ENCODE measurements around the gene ROR1. TPM values are rescaled to one million over a fixed set of nuclear protein-coding genes. Genes with fewer than 3 reads are reported as not detected.

The ROR1 gene
- polyA plus RNA-seq, 1 of the 3 experiments (the other 2 are of a cell fraction), result 4.0 TPM

- Histone ChIP-seq H3K9ac (no peak overlapping the region), H3K9me3 (no peaks in the 10 kb centered on the region), H3K79me2 (ENCODE audit: insufficient read depth) (no peaks in the 10 kb centered on the region), H2AFZ (ENCODE audit: low read depth) (no peak overlapping the region), H3K27me3 (ENCODE audit: insufficient read depth) (no peaks in the 10 kb centered on the region), H3K9me2 (no peaks in the 10 kb centered on the region), H3K4me3 (ENCODE audit: low read depth in 2 of 2, low read length in 1 of 2) (no peak overlapping the region), H3K36me3 (replicated peaks in 1 of 2; ENCODE audit: control insufficient read depth in 1 of 2, insufficient read depth in 2 of 2, low read length in 1 of 2) (no peaks in the 10 kb centered on the region), H3K27ac (ENCODE audit: low read depth in 2 of 2, low read length in 1 of 2) (no peak overlapping the region), H4K20me1 (ENCODE audit: insufficient read depth) (no peaks in the 10 kb centered on the region), H3K4me1 (ENCODE audit: control insufficient read depth in 1 of 2, insufficient read depth in 2 of 2, low read depth in 1 of 2, low read length in 1 of 2) (peaks cover 0 to 21% of the 10 kb centered on the region in 2 experiments; a peak in 2 of 4 replicates), H3F3A (replicated peaks; ENCODE audit: insufficient read depth) (no peaks in the 10 kb centered on the region), H3K4me2 (no peak overlapping the region)
- 92% methylated on average over 7 of the region's 7 CpGs for WGBS (ENCODE audit: low lambda C conversion rate)
- DNase-seq, result no peak
- POLR2A ChIA-PET, result no interaction called here
- CTCF ChIA-PET, result interaction anchor here (0.9 kb wide), 1 partner anchor 11 kb away, joined by 3 read pairs; no protein-coding TSS in a partner anchor
- TF ChIP-seq POLR2AphosphoS5 (IDR thresholded peaks at IDR 0.05; ENCODE audit: low read depth, low read length) (no peak), USF1 (IDR thresholded peaks at IDR 0.05; ENCODE audit: borderline replicate concordance, low read depth) (no peak), FOSL2 (IDR thresholded peaks at IDR 0.05; ENCODE audit: borderline replicate concordance, low read depth) (no peak), SMC3 (IDR thresholded peaks at IDR 0.05; ENCODE audit: low read depth, low read length) (no peak), FOXM1 (IDR thresholded peaks at IDR 0.05; ENCODE audit: low read depth) (no peak), CTCF (IDR thresholded peaks at IDR 0.05) (no peak), RXRA (IDR thresholded peaks at IDR 0.05; ENCODE audit: borderline replicate concordance, low read depth) (no peak), PBX3 (IDR thresholded peaks at IDR 0.05) (no peak), FOXJ3 (CRISPR knock-in tag; IDR thresholded peaks at IDR 0.05) (no peak), YY1 (IDR thresholded peaks at IDR 0.05; ENCODE audit: low read depth) (no peak), GABPA (IDR thresholded peaks at IDR 0.05; ENCODE audit: low read depth) (no peak), NFIC (IDR thresholded peaks at IDR 0.05; ENCODE audit: borderline replicate concordance) (no peak), CHD2 (IDR thresholded peaks at IDR 0.05; ENCODE audit: low read length, partially characterized antibody) (no peak), EP300 (IDR thresholded peaks at IDR 0.05; ENCODE audit: borderline replicate concordance in 1 of 2, low read depth in 1 of 2, low read length in 1 of 2) (no peak), TCF12 (IDR thresholded peaks at IDR 0.05) (no peak), EZH2phosphoT487 (IDR thresholded peaks at IDR 0.05; ENCODE audit: borderline replicate concordance, low read depth) (no peak), NRF1 (IDR thresholded peaks at IDR 0.05; ENCODE audit: low read depth, low read length) (no peak)
- TF ChIP-seq, protein P1, sequence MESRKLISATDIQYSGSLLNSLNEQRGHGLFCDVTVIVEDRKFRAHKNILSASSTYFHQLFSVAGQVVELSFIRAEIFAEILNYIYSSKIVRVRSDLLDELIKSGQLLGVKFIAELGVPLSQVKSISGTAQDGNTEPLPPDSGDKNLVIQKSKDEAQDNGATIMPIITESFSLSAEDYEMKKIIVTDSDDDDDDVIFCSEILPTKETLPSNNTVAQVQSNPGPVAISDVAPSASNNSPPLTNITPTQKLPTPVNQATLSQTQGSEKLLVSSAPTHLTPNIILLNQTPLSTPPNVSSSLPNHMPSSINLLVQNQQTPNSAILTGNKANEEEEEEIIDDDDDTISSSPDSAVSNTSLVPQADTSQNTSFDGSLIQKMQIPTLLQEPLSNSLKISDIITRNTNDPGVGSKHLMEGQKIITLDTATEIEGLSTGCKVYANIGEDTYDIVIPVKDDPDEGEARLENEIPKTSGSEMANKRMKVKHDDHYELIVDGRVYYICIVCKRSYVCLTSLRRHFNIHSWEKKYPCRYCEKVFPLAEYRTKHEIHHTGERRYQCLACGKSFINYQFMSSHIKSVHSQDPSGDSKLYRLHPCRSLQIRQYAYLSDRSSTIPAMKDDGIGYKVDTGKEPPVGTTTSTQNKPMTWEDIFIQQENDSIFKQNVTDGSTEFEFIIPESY (IDR thresholded peaks at IDR 0.05; ENCODE audit: borderline replicate concordance, low read depth), result no peak
- TF ChIP-seq, protein P2, sequence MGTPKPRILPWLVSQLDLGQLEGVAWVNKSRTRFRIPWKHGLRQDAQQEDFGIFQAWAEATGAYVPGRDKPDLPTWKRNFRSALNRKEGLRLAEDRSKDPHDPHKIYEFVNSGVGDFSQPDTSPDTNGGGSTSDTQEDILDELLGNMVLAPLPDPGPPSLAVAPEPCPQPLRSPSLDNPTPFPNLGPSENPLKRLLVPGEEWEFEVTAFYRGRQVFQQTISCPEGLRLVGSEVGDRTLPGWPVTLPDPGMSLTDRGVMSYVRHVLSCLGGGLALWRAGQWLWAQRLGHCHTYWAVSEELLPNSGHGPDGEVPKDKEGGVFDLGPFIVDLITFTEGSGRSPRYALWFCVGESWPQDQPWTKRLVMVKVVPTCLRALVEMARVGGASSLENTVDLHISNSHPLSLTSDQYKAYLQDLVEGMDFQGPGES (IDR thresholded peaks at IDR 0.05; ENCODE audit: low read depth, low read length), result no peak
- TF ChIP-seq, protein P3, sequence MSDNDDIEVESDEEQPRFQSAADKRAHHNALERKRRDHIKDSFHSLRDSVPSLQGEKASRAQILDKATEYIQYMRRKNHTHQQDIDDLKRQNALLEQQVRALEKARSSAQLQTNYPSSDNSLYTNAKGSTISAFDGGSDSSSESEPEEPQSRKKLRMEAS (IDR thresholded peaks at IDR 0.05; ENCODE audit: low read depth), result no peak
These were observed 59.7 kb downstream of the ROR1 start for GRCh38 chr1:63833363-63834119.
